GM12878 (cell line): ENCODE data around the gene GDAP1L1. TPM values are rescaled to one million over a fixed set of nuclear protein-coding genes. Genes with fewer than 3 reads are reported as not detected.

Source experiments
- ATAC-seq: fragments of 200-7000 bp; cut with Tn5 transposase; 3 replicates; pipeline ENCODE4 v1.9.1; 2020; ENCODE audit warnings: mild to moderate bottlenecking, moderate library complexity
- BruUV-seq: library from RNA; stranded (reverse); fragments of 400-500 nt; replicated peaks from 2 replicates; lab custom pipeline; 2021; lab: Mats Ljungman, UMichigan
- CTCF ChIA-PET: fragments of 300-600 bp; sonication (Branson Sonifier 250); formaldehyde crosslinking; extraction: SDS; loops from one replicate; lab custom pipeline; 2021; ENCODE audit warnings: inconsistent platforms; lab: Yijun Ruan, JAX
- POLR2A ChIA-PET: fragments of 350-600 bp; formaldehyde crosslinking; extraction: SDS; loops from one replicate; lab custom pipeline; 2021; ENCODE audit warnings: inconsistent platforms; lab: Charles Lee
- RAD21 ChIA-PET: fragments of 300-600 bp; sonication (Branson Sonifier 250); formaldehyde crosslinking; loops from one replicate; lab custom pipeline; 2023; ENCODE audit warnings: antibody characterized with exemption; ENCODE audit not compliant: unreplicated experiment; lab: Charles Lee
- SMC1A ChIA-PET: fragments of 300-600 bp; sonication (Branson Sonifier 250); formaldehyde crosslinking; loops from one replicate; lab custom pipeline; 2023; ENCODE audit not compliant: unreplicated experiment, uncharacterized antibody; lab: Charles Lee
- DNase-seq: peaks from one replicate; pipeline ENCODE4 v3.0.0-alpha.2; 2011; ENCODE audit warnings: low read depth, low spot score
- FAIRE-seq: peaks from 3 replicates; lab custom pipeline; 2011; peaks lifted over from hg19 to GRCh38; lab: Jason Lieb, UNC
- H2AFZ ChIP-seq: 2 replicates; pipeline ENCODE4 v1.6.0; 2011; ENCODE audit warnings: low read depth, low read length, control low read depth; ENCODE audit not compliant: control insufficient read depth
- H3K27ac ChIP-seq: 2 replicates; pipeline ENCODE4 v1.5.1; 2011; ENCODE audit warnings: control low read depth; ENCODE audit not compliant: control insufficient read depth, insufficient read depth
- H3K27me3 ChIP-seq, 2 experiments: replicated peaks in 1 of 2; 2 replicates each; pipeline versions ENCODE4 v1.6.0 to v1.6.1; 2011; ENCODE audit warnings: low read length in 1 of 2; ENCODE audit not compliant: control insufficient read depth in 2 of 2, insufficient read depth in 2 of 2
- H3K36me3 ChIP-seq, 2 experiments: 2 replicates each; pipeline ENCODE4 v1.5.1; 2011; ENCODE audit warnings: low read length in 1 of 2; ENCODE audit not compliant: control insufficient read depth in 2 of 2, insufficient read depth in 2 of 2
- H3K4me1 ChIP-seq: 2 replicates; pipeline ENCODE4 v1.6.1; 2011; ENCODE audit warnings: mild to moderate bottlenecking, low read length, moderate library complexity, mixed read lengths; ENCODE audit not compliant: control insufficient read depth, insufficient read depth
- H3K4me2 ChIP-seq: 2 replicates; pipeline ENCODE4 v1.6.0; 2011; ENCODE audit warnings: control low read depth; ENCODE audit not compliant: control insufficient read depth, insufficient read depth
- H3K4me3 ChIP-seq: fragments of 200-600 bp; sonication (generic); 2 replicates; pipeline ENCODE4 v1.5.1; 2016
- H3K79me2 ChIP-seq: 2 replicates; pipeline ENCODE4 v1.6.0; 2011; ENCODE audit warnings: low read length; ENCODE audit not compliant: control insufficient read depth, insufficient read depth
- H3K9ac ChIP-seq: 2 replicates; pipeline ENCODE4 v1.8.0; 2011; ENCODE audit warnings: low read length, control low read depth, mixed read lengths; ENCODE audit not compliant: control insufficient read depth, insufficient read depth
- H3K9me3 ChIP-seq: replicated peaks from 3 replicates; pipeline ENCODE4 v1.5.1; 2011; ENCODE audit warnings: mild to moderate bottlenecking, low read length; ENCODE audit not compliant: control insufficient read depth, insufficient read depth
- H4K20me1 ChIP-seq: 2 replicates; pipeline ENCODE4 v1.6.0; 2011; ENCODE audit not compliant: control insufficient read depth, insufficient read depth
- BCL3 ChIP-seq: IDR thresholded peaks from 2 replicates; pipeline ENCODE4 v1.6.1; 2011; ENCODE audit warnings: borderline replicate concordance, low read depth, mild to moderate bottlenecking, moderate library complexity, low read length; ENCODE audit not compliant: insufficient read depth, poor library complexity, severe bottlenecking
- FOXM1 ChIP-seq: IDR thresholded peaks from 2 replicates; pipeline ENCODE4 v1.6.1; 2012; ENCODE audit warnings: low read depth, mild to moderate bottlenecking, inconsistent platforms, low read length, moderate library complexity
- HCFC1 ChIP-seq: fragments of 150-350 bp; IDR thresholded peaks from 2 replicates; pipeline ENCODE4 v1.6.1; 2014; ENCODE audit warnings: low read length
- MEF2A ChIP-seq: IDR thresholded peaks from 2 replicates; pipeline ENCODE4 v1.6.1; 2011; ENCODE audit warnings: low read depth, mild to moderate bottlenecking, low read length, moderate library complexity; ENCODE audit not compliant: insufficient read depth
- PBX3 ChIP-seq: IDR thresholded peaks from 2 replicates; pipeline ENCODE4 v1.6.1; 2011; ENCODE audit warnings: mild to moderate bottlenecking, low read depth, low read length, moderate library complexity; ENCODE audit not compliant: insufficient replicate concordance
- TCF3 ChIP-seq: IDR thresholded peaks from 2 replicates; pipeline ENCODE4 v1.6.1; 2012; ENCODE audit warnings: low read depth, mild to moderate bottlenecking, low read length, borderline replicate concordance; ENCODE audit not compliant: insufficient read depth
- TCF7 ChIP-seq: IDR thresholded peaks from 2 replicates; pipeline ENCODE4 v1.6.1; 2014; ENCODE audit warnings: antibody characterized with exemption, borderline replicate concordance
- WGBS: methylation state at CpG from one replicate; pipeline ENCODE4 v1.1.6; 2016; ENCODE audit warnings: low lambda C conversion rate; ENCODE audit not compliant: insufficient replicate concordance, insufficient coverage; ENCODE audit errors: missing lambda C conversion rate; 5-methylcytosine and 5-hydroxymethylcytosine counted together
- in situ Hi-C: fragments of 300-500 bp; cut with MboI; formaldehyde crosslinking; loops from 9 replicates; pipeline ENCODE4 v1.14.3; 2018; ENCODE audit warnings: mixed read lengths
- intact Hi-C: fragments of 100-400 bp; cut with micrococcal nuclease; formaldehyde crosslinking; loops from one replicate; pipeline ENCODE4 v1.14.2; 2022; ENCODE audit not compliant: unreplicated experiment
- polyA plus RNA-seq, 11 experiments: library from polyadenylated mRNA; depleted of rRNA in 4 of 11; unstranded in 6 of 11; stranded (reverse) in 5 of 11; fragments of >200 nt; fragmentation: Nextera tagmentation in 4 of 11; fragmentation: Illumina TruSeq in 1 of 11; extraction: Ambion mirVana in 4 of 11; extraction: Trizol in 1 of 11; gene quantifications; 1 replicate in 1 of 11; 2 replicates in 10 of 11; pipeline versions ENCODE4 v1.2.1 to v1.2.3, GENCODE V29; 2011 to 2016; ENCODE audit warnings: inconsistent platforms in 2 of 11, missing spikeins in 2 of 11, low read depth in 1 of 11
- total RNA-seq, 4 experiments: library from RNA; depleted of rRNA in 3 of 4; stranded (reverse); fragments of >200 nt in 3 of 4; fragmentation: Illumina TruSeq in 1 of 4; extraction: Trizol in 1 of 4; gene quantifications; 2 replicates each; pipeline versions ENCODE4 v1.2.1 to v1.2.3, GENCODE V29; 2013 to 2021

The GDAP1L1 gene
- total and polyA plus RNA-seq, 10 of the 15 experiments (the other 5 are each of a cell fraction or from before 2014, with no cell fraction given) = 0.08 to 0.38 TPM; not detected in 8

- Histone ChIP-seq H3K9ac (no peak overlapping the region), H3K27ac (no peak overlapping the region), H3K9me3 (no peaks in the 10 kb centered on the region), H3K4me1 (no peaks in the 10 kb centered on the region), H3K27me3 (0 out of 4 replicates have a peak, but pooled peaks cover 0 to 1% of the 10 kb centered on the region in 2 experiments), H4K20me1 (no peaks in the 10 kb centered on the region), H2AFZ (no peak overlapping the region), H3K79me2 (no peaks in the 10 kb centered on the region), H3K4me3 (no peak overlapping the region), H3K36me3 (no peaks in the 10 kb centered on the region), H3K4me2 (no peak overlapping the region)
- FAIRE-seq (no peak), ATAC-seq (no peak), DNase-seq (no peak)
- ChIA-PET POLR2A (no interaction called here), RAD21 (no interaction called here), CTCF (interaction anchor here (0.5 kb wide), 1 partner anchor 45 kb away, joined by 3 read pairs; no protein-coding TSS in a partner anchor), SMC1A (no interaction called here)
- no TSS peak for BruUV-seq
- in situ Hi-C loops (no loop called here), intact Hi-C loops (no loop called here)
- TF ChIP-seq PBX3 (peak; percentile 58), HCFC1 (no peak), BCL3 (peak; percentile 94), TCF3 (peak; percentile 23; the same call in 1 of the 2 replicates), TCF7 (no peak), MEF2A (no peak), FOXM1 (no peak)
- 41% methylated on average over 8 of the region's 8 CpGs for WGBS
Observed at GRCh38 chr20:44254073-44254472, 7.0 kb downstream of the GDAP1L1 start.
